Cardiac atrium fibroblast (primary cell): ENCODE results near the gene EMC6. TPM values are rescaled to one million over a fixed set of nuclear protein-coding genes. Genes with fewer than 3 reads are reported as not detected.

Source experiments
- total RNA-seq: library from RNA; depleted of rRNA; stranded (reverse); fragments of >200 nt; gene quantifications from 2 replicates; pipeline ENCODE4 v1.2.3, GENCODE V29; 2015

Gene EMC6
- 19.1 and 40.1 TPM in 2 replicates for total RNA-seq

DNA sequence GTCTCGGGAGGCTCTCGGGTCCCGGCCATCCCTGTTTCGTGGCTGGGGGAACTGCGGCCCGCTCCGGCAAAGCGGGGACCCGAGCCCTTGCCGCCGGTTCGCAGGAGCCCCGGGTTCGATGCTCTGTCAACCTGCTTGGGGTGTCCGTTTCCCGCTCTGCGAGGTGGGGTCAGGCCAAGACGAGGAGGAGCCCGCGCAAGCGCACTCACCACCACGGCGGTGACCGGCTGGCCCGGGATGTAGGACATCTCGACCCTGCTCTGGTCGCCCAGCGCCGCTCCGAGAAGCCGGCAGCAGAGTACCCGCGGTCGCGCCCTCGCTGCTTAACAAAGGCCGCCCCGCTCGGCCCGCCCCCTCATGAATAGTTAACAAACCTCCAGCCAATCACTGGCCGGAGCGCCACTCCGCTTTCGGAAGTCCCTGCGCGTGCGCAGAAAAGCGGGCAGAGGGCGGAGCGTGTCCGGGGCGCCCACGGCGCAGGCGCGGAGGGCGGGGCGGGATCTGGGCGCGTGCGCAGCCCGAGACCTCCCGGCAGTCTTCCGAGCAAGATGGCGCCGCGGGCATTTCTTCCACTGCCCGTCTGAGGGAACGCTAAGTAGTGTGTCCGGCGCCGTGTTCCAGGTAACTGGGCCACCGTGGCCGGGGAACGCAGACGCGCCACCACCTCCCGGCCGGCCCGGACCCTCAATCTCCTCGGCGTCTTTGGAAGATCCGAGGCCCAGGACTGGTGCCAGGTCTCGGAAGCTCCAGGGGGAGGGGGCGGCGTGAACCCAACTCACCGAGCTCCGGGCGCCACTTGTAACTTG lies at the start of gene EMC6, which contains the start of gene TAX1BP3:
EMC6 (plus strand) TSS at position 534 of the 806 bp plus-strand sequence. CDS start 335 bp downstream, outside the sequence.
TAX1BP3 (minus strand) TSS at position 300 of the 806 bp plus-strand sequence; CDS start at position 248, 52 bp downstream.

DNA sequence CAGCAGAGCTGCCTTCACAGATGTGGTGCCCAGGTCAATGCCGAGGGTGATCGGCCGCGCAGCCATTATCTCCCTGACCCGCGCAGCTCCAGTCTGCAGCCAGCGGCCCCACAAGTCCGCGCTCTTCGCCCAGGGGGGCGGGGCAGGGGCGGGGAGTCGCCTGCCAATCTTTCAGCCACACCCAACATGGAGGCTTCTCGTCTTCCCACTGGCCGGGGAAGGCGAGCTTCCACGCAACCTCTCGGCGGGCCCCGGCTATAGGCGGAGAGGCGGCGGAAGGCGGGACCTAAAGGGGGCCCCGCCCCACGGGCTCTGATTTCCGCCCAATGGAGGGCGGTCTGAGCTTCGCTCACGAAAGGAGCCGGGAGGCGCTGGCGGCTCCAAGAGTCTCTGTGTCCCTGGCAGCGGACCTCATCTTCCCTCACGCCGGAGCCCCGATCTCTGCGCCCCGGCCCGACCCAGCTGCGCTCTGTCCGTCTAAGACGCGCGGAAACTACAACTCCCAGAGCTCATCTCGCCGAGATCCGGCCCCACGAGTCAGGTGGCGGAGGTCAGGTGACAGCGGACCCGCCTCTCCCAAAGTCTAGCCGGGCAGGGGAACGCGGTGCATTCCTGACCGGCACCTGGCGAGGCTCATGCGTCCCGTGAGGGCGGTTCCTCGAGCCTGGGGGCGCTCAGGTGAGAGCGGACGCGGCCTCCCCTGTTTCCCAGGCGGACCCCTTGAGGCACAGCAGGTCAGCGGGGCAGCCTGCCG lies 32.3 kb upstream of the EMC6 start, which contains the start of the genes CTNS and SHPK:
CTNS (plus strand) TSS at position 607 of the 754 bp plus-strand sequence. CDS start 3,447 bp downstream, outside the sequence.
SHPK (minus strand) TSS at position 97 of the 754 bp plus-strand sequence; CDS start at position 66, 31 bp downstream.

DNA sequence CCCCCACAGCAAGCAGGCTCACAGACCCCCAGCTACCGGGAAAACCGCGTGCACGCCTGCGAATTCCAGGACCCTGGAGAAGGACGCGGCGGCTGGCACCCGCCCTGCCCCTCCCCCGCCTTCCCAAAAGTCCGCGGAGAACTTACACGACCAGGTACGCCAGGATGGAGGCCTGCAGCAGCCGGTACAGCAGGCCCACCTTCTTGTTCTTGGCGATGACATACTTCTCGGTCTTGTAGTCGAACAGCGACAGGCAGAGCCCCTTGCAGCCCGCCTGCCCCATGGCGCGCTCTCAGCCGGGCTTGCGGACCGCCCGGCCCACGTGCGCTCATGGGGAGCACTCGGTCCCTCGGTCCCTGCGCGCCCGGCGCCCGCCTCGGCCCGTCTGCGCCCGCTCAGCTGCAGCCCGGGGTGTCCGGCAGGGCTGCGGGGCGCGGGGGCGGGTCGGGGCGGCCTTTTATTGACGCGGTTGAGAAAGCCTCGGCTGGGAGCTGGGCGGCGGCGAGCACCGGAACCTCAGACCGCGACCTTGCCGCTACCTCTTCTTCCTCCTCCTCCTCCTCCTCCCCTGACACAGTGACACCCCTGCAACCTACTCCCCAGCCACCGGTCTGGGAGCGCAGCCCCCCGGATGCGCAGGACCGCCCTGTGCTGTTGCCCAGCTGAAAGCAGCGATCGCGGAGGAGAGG lies 27.3 kb downstream of the EMC6 start, which contains the start of gene P2RX5:
P2RX5 (minus strand) TSS at position 433 of the 689 bp plus-strand sequence; CDS start at position 283, 150 bp downstream.

Other genes starting within 250 kb of the EMC6 start
- gene OR1E2, start 235.0 kb upstream of the EMC6 start, total RNA-seq = not detected in 2 replicates
- not detected in 2 replicates for gene SPATA22, start 197.0 kb upstream of the EMC6 start, total RNA-seq
- gene ASPA, start 192.8 kb upstream of the EMC6 start, total RNA-seq = 2.5 and 4.1 TPM in 2 replicates
- gene TRPV3, start 111.0 kb upstream of the EMC6 start, total RNA-seq = 0.32 and 9.2 TPM in 2 replicates
- 0.81 and 2.0 TPM in 2 replicates for gene TRPV1, start 59.4 kb upstream of the EMC6 start, total RNA-seq
- 7.3 and 12.1 TPM in 2 replicates for gene SHPK, start 32.6 kb upstream of the EMC6 start, total RNA-seq
- 14.1 and 39.0 TPM in 2 replicates for gene CTNS, start 32.1 kb upstream of the EMC6 start, total RNA-seq
- gene TAX1BP3, start 234 bp upstream of the EMC6 start, total RNA-seq = 255 and 297 TPM in 2 replicates
- gene P2RX5, start 27.3 kb downstream of the EMC6 start, total RNA-seq = 0.18 and 1.1 TPM in 2 replicates
- 1.3 and 1.5 TPM in 2 replicates for gene HASPIN, start 55.1 kb downstream of the EMC6 start, total RNA-seq
- gene ITGAE, start 132.4 kb downstream of the EMC6 start, total RNA-seq = 31.8 and 36.3 TPM in 2 replicates
- 8.6 and 19.7 TPM in 2 replicates for gene NCBP3, start 177.4 kb downstream of the EMC6 start, total RNA-seq
- 3.4 and 4.7 TPM in 2 replicates for gene CAMKK1, start 224.2 kb downstream of the EMC6 start, total RNA-seq
- gene P2RX1, start 247.7 kb downstream of the EMC6 start, total RNA-seq = 0.49 and 0.90 TPM in 2 replicates